HG03108 (cell line): ENCODE results near the gene EBF4.
A peak's percentile ranks its signal among the peaks of the same experiment; 100 is the strongest.

Experiments used
- ATAC-seq: cut with Tn5 transposase; IDR thresholded peaks from one replicate; pipeline ENCODE4 v1.9.1; 2021; ENCODE audit warnings: moderate library complexity; ENCODE audit not compliant: unreplicated experiment

EBF4 gene

GRCh38 chr20:2741463-2741862, 48.9 kb downstream of the EBF4 start:
- no peak for ATAC-seq

- ATAC-seq: no peak
Measured at GRCh38 chr20:2741881-2742280, 49.3 kb downstream of the EBF4 start.

GRCh38 chr20:2742431-2742830, 49.9 kb downstream of the EBF4 start:
- no peak for ATAC-seq

- peak; percentile 69 for ATAC-seq
Measured at GRCh38 chr20:2742934-2743559, 50.5 kb downstream of the EBF4 start.

- ATAC-seq: no peak
Measured at GRCh38 chr20:2745060-2745910, 52.7 kb downstream of the EBF4 start.

GRCh38 chr20:2745936-2746635, 53.5 kb downstream of the EBF4 start:
- ATAC-seq: no peak

- ATAC-seq: no peak
Measured at GRCh38 chr20:2746636-2747265, 54.2 kb downstream of the EBF4 start.

GRCh38 chr20:2747676-2748235, 55.2 kb downstream of the EBF4 start:
- ATAC-seq: no peak

- ATAC-seq: no peak
Measured at GRCh38 chr20:2748551-2749342, 56.2 kb downstream of the EBF4 start.

- no peak for ATAC-seq
Measured at GRCh38 chr20:2749343-2749950, 56.9 kb downstream of the EBF4 start.

- ATAC-seq: no peak
Measured at GRCh38 chr20:2749951-2750490, 57.4 kb downstream of the EBF4 start.

- ATAC-seq: no peak
Measured at GRCh38 chr20:2750491-2751251, 58.1 kb downstream of the EBF4 start.

GRCh38 chr20:2751347-2751877, 58.8 kb downstream of the EBF4 start:
- ATAC-seq: no peak

GRCh38 chr20:2751878-2752566, 59.4 kb downstream of the EBF4 start:
- no peak for ATAC-seq

GRCh38 chr20:2752567-2753460, 60.2 kb downstream of the EBF4 start:
- ATAC-seq: no peak

GRCh38 chr20:2753461-2754040, 61.0 kb downstream of the EBF4 start:
- no peak for ATAC-seq

GRCh38 chr20:2754424-2754823, 61.8 kb downstream of the EBF4 start:
- ATAC-seq: no peak
